Measurements from ENCODE around the gene MTG2.

- TF ChIP-seq POLR2A (IDR thresholded peaks at IDR 0.05): no peak
- no peak for TF ChIP-seq CTCF (IDR thresholded peaks at IDR 0.05)
Observed at GRCh38 chr20:62211769-62212288, 29.0 kb downstream of the MTG2 start.

Data from ovary (tissue), 3 donors.